Measurements from ENCODE around the gene FBXO10.
A peak's percentile ranks its signal among the peaks of the same experiment; 100 is the strongest.
"Not testable (repeated sequence)": the region's sequence is repeated elsewhere in the genome, so short reads cannot be mapped to it uniquely, and the experiment has no call there.

The FBXO10 gene

DNA sequence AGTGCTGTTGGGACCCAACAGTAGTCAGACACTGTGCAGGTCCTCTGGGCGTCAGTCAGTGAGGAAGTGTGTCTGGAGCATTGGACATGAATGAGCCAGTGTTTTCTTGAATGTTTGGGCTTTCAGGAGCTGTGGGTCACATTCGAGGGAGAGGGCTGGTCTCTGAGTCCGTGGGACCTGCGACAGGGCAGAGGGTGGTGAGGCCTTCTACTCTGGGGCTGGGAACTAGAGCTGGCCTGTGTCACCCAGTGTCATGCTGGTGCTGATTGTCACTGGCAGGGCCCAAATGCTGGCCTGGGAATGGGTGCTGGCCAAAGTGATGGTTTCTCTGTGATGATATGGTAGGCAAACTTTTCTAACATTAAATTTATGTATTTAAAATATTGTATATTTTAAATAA is 80.2 kb downstream of the FBXO10 start:
- Histone ChIP-seq H3K27me3 (ENCODE audit: low read depth, low read length) (no peaks in the 10 kb centered on the region), H3K4me3 (ENCODE audit: low read depth in 1 of 2, low read length in 2 of 2) (no peak overlapping the region), H3K36me3 (ENCODE audit: control insufficient read depth in 1 of 2, insufficient read depth in 2 of 2, low read length in 2 of 2) (peaks cover 59 to 80% of the 10 kb centered on the region in 2 donors), H3K4me1 (ENCODE audit: control insufficient read depth in 1 of 2, insufficient read depth in 2 of 2, low read length in 2 of 2) (no peaks in the 10 kb centered on the region), H3K27ac (ENCODE audit: low read length) (no peak overlapping the region), H3K9me3 (ENCODE audit: control insufficient read depth in 1 of 2, low read length in 2 of 2) (no peaks in the 10 kb centered on the region)

DNA sequence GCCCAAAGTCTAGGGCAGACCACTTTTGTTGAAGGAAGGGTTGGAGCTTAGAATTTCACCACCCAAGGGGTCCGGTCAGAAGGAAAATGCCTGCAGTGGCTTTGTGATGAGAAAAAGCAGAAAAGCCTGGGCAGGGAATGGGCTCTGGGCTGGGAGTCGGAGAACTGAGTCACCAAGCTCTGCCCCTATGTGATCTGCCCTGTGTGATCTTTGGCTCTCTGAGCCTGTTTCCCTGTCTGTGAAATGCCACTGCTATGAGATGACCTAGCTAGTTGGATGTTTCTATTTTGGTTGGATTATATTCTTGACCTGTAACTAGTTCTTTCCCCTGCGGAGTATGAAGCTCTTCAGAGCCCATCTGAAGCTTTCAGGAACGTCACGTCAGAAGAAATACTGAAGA is 80.6 kb downstream of the FBXO10 start:
- Histone ChIP-seq H3K9me3 (ENCODE audit: control insufficient read depth in 1 of 2, low read length in 2 of 2) (no peaks in the 10 kb centered on the region), H3K27me3 (ENCODE audit: low read depth, low read length) (no peaks in the 10 kb centered on the region), H3K4me1 (ENCODE audit: control insufficient read depth in 1 of 2, insufficient read depth in 2 of 2, low read length in 2 of 2) (no peaks in the 10 kb centered on the region), H3K27ac (ENCODE audit: low read length) (no peak overlapping the region), H3K36me3 (ENCODE audit: control insufficient read depth in 1 of 2, insufficient read depth in 2 of 2, low read length in 2 of 2) (peaks cover 55 to 78% of the 10 kb centered on the region in 2 donors), H3K4me3 (ENCODE audit: low read depth in 1 of 2, low read length in 2 of 2) (no peak overlapping the region)

DNA sequence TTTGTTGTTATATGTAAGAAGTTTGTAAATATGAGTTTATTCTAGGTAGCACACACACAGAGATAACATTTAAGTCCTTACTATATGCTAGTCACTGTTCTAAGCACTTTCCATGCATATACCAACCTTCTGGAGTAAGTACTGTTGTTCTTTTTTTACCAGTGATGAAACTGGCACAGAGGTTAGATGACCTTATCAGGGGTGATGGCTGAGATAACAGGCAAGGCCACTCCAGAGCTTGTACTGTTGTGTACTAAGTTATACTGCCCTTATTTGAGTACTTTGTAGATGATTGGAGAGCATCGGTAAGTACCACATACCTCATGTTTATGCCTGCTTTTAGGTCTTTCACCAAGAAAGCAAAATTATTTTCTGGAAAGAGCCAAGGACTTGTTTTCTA is 84.2 kb downstream of the FBXO10 start:
- Histone ChIP-seq H3K27ac (ENCODE audit: low read length) (no peak overlapping the region), H3K36me3 (ENCODE audit: control insufficient read depth in 1 of 2, insufficient read depth in 2 of 2, low read length in 2 of 2) (peaks cover 37 to 62% of the 10 kb centered on the region in 2 donors)

DNA sequence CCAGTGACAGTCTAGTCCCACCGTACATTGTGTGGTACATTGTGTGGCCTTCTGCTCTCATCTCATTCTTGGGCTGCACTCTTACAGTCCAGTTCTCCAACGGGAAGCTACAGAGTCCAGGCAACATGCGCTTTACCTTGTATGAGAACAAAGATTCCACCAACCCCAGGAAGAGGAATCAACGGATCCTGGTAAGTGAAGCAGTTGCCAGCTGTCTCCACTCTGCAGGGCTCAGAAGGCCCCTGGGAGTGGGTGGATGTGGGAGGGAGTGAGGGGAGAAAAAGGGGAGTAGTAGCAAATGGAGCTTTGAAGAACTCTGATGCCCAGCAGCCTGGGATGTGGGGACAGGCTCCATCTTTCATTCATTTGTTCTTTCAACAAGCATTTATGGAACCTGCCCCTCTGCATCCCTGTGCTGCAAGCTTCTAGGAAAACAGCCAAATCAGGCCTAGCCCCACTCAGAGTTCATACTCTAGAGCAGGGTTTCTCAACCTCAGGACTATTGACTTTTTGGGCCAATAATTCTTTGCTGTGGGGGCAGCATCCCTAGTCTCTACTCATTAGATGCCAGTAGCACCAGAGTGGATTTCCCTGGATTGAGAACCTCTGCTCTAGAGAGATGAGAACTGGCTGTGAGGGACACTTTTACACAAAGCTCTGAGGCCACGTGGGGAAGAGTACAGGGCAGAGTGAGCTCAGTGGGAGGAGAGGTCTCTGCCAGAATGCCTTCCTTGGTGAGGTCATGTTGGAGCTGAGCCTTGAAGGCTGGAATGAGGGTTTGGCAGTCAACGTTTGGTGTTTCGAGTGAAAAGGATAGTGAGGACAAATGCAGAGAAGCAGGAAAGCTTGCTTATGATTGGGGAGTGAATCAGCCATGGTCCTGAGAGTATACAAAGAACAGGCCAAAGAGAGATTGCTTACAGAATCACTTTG is 89.3 kb downstream of the FBXO10 start:
- Histone ChIP-seq H3K9me3 (ENCODE audit: control insufficient read depth in 1 of 2, low read length in 2 of 2) (no peaks in the 10 kb centered on the region), H3K36me3 (ENCODE audit: control insufficient read depth in 1 of 2, insufficient read depth in 2 of 2, low read length in 2 of 2) (peaks cover under 1 to 16% of the 10 kb centered on the region in 2 donors), H3K27ac (ENCODE audit: low read length) (peak overlapping the region; percentile 83), H3K4me1 (ENCODE audit: control insufficient read depth in 1 of 2, insufficient read depth in 2 of 2, low read length in 2 of 2) (peaks cover 16 to 26% of the 10 kb centered on the region in 2 donors), H3K27me3 (ENCODE audit: low read depth, low read length) (no peaks in the 10 kb centered on the region), H3K4me3 (ENCODE audit: low read depth in 1 of 2, low read length in 2 of 2) (peak overlapping the region; percentile 74 to 81)

More for the DNA sequence above, 84.2 kb downstream of the FBXO10 start:
- Histone ChIP-seq H3K4me1 (ENCODE audit: control insufficient read depth in 1 of 2, insufficient read depth in 2 of 2, low read length in 2 of 2) (peaks cover 3 to 13% of the 10 kb centered on the region in 2 donors), H3K27me3 (ENCODE audit: low read depth, low read length) (no peaks in the 10 kb centered on the region), H3K9me3 (ENCODE audit: control insufficient read depth in 1 of 2, low read length in 2 of 2) (no peaks in the 10 kb centered on the region), H3K4me3 (ENCODE audit: low read depth in 1 of 2, low read length in 2 of 2) (no peak overlapping the region)

DNA sequence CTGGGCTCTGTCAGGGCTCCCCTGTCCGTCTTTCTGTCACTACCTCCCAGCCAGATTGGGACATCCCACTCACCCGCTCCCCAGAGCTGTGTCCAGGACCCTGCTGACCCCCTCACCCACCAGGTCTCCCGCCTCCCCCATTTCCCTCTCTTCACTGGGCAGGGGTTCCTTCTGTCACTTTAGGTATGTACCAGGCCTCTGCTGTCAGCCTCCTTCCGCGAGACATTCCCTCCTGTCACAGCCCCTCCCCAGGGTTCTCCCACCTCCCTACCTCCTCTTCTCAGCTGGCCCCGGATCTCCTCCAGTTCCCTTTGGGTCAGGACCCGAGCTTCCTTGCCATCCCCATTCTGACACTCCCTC is 89.9 kb downstream of the FBXO10 start:
- Histone ChIP-seq H3K36me3 (ENCODE audit: control insufficient read depth in 1 of 2, insufficient read depth in 2 of 2, low read length in 2 of 2) (peaks cover 0 to 14% of the 10 kb centered on the region in 2 donors), H3K9me3 (ENCODE audit: control insufficient read depth in 1 of 2, low read length in 2 of 2) (no peaks in the 10 kb centered on the region), H3K4me3 (ENCODE audit: low read depth in 1 of 2, low read length in 2 of 2) (peak overlapping the region; percentile 74 to 81), H3K27ac (ENCODE audit: low read length) (peak overlapping the region; percentile 83), H3K27me3 (ENCODE audit: low read depth, low read length) (peaks cover 6% of the 10 kb centered on the region), H3K4me1 (ENCODE audit: control insufficient read depth in 1 of 2, insufficient read depth in 2 of 2, low read length in 2 of 2) (peaks cover 16 to 26% of the 10 kb centered on the region in 2 donors)

DNA sequence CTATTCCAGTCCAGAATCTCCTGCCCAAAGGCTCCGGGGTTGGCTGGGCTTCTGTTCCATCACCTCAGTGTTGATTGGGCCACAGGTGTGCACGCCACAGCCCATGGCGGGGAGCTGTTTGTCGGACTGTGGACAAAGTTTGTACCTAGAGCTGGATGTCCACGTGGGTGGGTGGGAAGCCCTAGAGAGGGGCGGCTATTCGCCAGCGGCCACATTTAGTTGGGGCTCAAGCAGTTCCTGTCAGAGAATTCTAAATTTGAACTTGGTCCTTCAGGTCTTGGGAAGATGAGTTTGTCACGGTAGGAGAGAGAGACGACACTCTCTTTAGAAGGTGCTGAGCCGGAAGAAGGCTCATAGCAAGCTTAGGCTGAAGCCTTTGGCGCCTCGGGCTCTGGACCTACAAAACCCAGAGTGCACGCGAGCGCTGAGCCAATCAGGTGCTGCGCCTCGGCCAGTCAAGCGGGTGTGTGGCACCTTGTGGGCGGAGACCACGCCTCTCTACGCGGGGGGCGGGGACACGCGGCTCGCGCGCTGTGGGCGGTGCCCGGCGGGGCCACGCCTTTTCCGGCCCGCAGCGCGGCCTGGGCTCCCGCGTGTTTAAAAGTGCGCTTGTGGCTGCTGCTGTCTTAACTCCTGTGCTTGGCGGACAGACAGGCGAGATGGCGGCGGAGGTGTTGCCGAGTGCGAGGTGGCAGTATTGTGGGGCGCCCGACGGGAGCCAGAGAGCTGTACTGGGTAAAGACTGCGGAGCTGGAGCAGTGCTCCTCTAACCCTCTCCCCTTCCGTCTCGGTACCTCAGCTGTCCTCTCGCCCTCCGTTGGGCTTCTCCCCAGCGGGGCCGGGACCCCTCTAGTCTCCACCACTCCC is 90.6 kb downstream of the FBXO10 start, which contains the start of gene POLR1E:
POLR1E (plus strand) TSS at position 560 of the 867 bp plus-strand sequence; CDS start at position 660, 100 bp downstream.
- Histone ChIP-seq H3K9me3 (ENCODE audit: control insufficient read depth in 1 of 2, low read length in 2 of 2) (no peaks in the 10 kb centered on the region), H3K4me3 (ENCODE audit: low read depth in 1 of 2, low read length in 2 of 2) (peak within 1 kb of the TSS; percentile 74 to 81), H3K36me3 (ENCODE audit: control insufficient read depth in 1 of 2, insufficient read depth in 2 of 2, low read length in 2 of 2) (peaks cover 0 to 9% of the 10 kb centered on the region in 2 donors), H3K27me3 (ENCODE audit: low read depth, low read length) (peaks cover 6% of the 10 kb centered on the region), H3K27ac (ENCODE audit: low read length) (peak within 1 kb of the TSS; percentile 83), H3K4me1 (ENCODE audit: control insufficient read depth in 1 of 2, insufficient read depth in 2 of 2, low read length in 2 of 2) (peaks cover 16 to 26% of the 10 kb centered on the region in 2 donors)

DNA sequence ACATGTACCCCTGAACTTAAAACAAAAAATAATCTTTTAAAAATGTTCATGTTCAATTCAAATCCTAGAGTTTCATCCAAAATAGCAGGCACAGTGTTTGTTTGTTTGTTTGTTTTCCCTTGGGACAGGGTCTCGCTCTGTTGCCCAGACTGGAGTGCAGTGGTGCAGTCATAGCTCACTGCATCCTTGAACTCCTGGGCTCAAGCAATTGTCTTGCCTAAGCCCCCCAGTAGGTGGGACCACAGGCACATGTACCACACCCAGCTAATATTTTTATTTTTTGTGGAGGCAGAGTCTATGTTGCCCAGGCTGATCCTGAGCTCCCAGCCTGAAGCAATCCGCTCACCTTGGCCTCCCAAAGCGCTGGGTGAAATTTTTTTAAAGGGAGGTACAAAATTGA is 95.4 kb downstream of the FBXO10 start:
- H3K4me1 ChIP-seq (ENCODE audit: control insufficient read depth in 1 of 2, insufficient read depth in 2 of 2, low read length in 2 of 2): peaks cover 5% of the 10 kb centered on the region in 2 donors
- no peak overlapping the region for H3K27ac ChIP-seq (ENCODE audit: low read length)
- H3K27me3 ChIP-seq (ENCODE audit: low read depth, low read length): peaks cover 6% of the 10 kb centered on the region
- no peak overlapping the region for H3K4me3 ChIP-seq (ENCODE audit: low read depth in 1 of 2, low read length in 2 of 2)
- no peaks in the 10 kb centered on the region for H3K36me3 ChIP-seq (ENCODE audit: control insufficient read depth in 1 of 2, insufficient read depth in 2 of 2, low read length in 2 of 2)
- H3K9me3 ChIP-seq (ENCODE audit: control insufficient read depth in 1 of 2, low read length in 2 of 2): no peaks in the 10 kb centered on the region

DNA sequence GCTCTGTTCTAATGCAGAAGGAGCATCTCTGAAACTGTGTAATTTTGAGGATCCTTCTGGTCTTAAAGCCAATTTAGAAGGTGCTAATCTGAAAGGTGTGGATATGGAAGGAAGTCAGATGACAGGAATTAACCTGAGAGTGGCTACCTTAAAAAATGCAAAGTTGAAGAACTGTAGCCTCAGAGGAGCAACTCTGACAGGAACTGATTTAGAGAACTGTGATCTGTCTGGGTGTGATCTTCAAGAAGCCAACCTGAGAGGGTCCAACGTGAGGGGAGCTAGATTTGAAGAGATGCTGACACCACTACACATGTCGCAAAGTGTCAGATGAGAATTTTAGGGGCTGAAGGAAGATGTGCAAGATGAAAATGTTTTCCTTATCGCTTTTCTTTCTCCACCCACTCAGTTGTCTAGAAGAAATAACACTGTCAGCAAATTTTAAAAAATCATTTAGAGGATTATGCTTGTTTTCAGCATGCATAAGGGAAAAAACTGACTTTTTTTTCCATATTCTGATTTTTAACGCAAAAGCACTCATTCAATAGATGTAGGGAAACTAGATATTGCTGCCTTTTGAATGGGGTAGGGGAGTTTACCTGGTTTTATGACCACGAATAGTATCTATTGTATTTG is 98.1 kb downstream of the FBXO10 start:
- not testable (repeated sequence) for H3K27ac ChIP-seq (ENCODE audit: low read length); H3K36me3 ChIP-seq (ENCODE audit: control insufficient read depth in 1 of 2, insufficient read depth in 2 of 2, low read length in 2 of 2); H3K9me3 ChIP-seq (ENCODE audit: control insufficient read depth in 1 of 2, low read length in 2 of 2); H3K4me1 ChIP-seq (ENCODE audit: control insufficient read depth in 1 of 2, insufficient read depth in 2 of 2, low read length in 2 of 2); H3K27me3 ChIP-seq (ENCODE audit: low read depth, low read length); H3K4me3 ChIP-seq (ENCODE audit: low read depth in 1 of 2, low read length in 2 of 2)

DNA sequence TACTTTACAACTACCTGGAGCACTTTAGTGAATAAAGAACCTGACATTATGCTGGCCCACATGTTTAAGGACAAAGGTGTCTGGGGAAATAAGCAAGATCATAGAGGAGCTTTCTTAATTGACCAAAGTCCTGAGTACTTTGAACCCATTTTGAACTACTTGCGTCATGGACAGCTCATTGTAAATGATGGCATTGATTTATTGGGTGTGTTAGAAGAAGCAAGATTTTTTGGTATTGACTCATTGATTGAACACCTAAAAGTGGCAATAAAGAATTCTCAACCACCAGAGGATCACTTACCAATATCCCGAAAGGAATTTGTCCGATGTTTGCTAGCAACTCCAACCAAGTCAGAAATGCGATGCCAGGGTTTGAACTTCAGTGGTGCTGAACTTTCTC is 98.7 kb downstream of the FBXO10 start:
- not testable (repeated sequence) for H3K27me3 ChIP-seq (ENCODE audit: low read depth, low read length); H3K27ac ChIP-seq (ENCODE audit: low read length); H3K4me3 ChIP-seq (ENCODE audit: low read depth in 1 of 2, low read length in 2 of 2); H3K4me1 ChIP-seq (ENCODE audit: control insufficient read depth in 1 of 2, insufficient read depth in 2 of 2, low read length in 2 of 2); H3K9me3 ChIP-seq (ENCODE audit: control insufficient read depth in 1 of 2, low read length in 2 of 2); H3K36me3 ChIP-seq (ENCODE audit: control insufficient read depth in 1 of 2, insufficient read depth in 2 of 2, low read length in 2 of 2)

DNA sequence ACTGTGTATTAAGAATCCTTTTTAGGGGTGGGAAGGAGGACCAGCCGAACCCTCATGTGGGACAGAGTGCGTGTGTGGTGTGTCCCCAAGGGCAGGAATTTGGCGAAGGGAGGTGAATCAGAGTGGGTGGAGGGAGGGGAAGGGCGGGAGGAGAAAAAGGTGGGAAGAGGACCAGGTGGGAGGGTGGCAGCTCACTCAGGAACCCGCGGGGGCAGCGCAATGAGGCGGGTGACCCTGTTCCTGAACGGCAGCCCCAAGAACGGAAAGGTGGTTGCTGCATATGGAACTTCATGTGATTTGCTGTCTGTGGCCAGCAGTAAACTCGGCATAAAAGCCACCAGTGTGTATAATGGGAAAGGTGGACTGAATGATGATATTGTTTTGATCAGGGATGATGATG is 99.2 kb downstream of the FBXO10 start:
- H3K4me3 ChIP-seq (ENCODE audit: low read depth in 1 of 2, low read length in 2 of 2): no peak overlapping the region
- no peaks in the 10 kb centered on the region for H3K36me3 ChIP-seq (ENCODE audit: control insufficient read depth in 1 of 2, insufficient read depth in 2 of 2, low read length in 2 of 2)
- H3K9me3 ChIP-seq (ENCODE audit: control insufficient read depth in 1 of 2, low read length in 2 of 2): no peaks in the 10 kb centered on the region
- no peak overlapping the region for H3K27ac ChIP-seq (ENCODE audit: low read length)
- H3K4me1 ChIP-seq (ENCODE audit: control insufficient read depth in 1 of 2, insufficient read depth in 2 of 2, low read length in 2 of 2): peaks cover 0 to 4% of the 10 kb centered on the region in 2 donors
- H3K27me3 ChIP-seq (ENCODE audit: low read depth, low read length): peaks cover 6% of the 10 kb centered on the region

DNA sequence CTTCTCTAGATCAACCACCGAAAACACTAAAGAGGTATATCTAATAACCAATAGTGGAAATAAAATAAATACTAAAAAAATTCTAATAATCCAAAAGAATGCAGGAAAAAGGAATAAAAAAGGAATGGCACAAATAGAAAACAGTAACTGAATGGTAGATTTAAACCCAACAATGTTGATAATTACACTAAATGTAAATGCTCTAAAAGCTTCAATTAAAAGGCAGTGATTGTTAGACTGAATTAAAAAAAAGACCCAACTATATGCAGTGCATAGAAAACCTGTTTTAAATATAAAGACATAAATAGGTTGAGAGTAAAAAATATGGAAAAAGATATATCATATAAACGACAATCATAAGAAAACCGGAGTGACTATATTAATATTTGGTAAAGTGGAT is 101.7 kb downstream of the FBXO10 start:
- no peaks in the 10 kb centered on the region for H3K36me3 ChIP-seq (ENCODE audit: control insufficient read depth in 1 of 2, insufficient read depth in 2 of 2, low read length in 2 of 2)
- no peak overlapping the region for H3K4me3 ChIP-seq (ENCODE audit: low read depth in 1 of 2, low read length in 2 of 2)
- no peaks in the 10 kb centered on the region for H3K27me3 ChIP-seq (ENCODE audit: low read depth, low read length)
- no peak overlapping the region for H3K27ac ChIP-seq (ENCODE audit: low read length)
- no peaks in the 10 kb centered on the region for H3K9me3 ChIP-seq (ENCODE audit: control insufficient read depth in 1 of 2, low read length in 2 of 2)
- H3K4me1 ChIP-seq (ENCODE audit: control insufficient read depth in 1 of 2, insufficient read depth in 2 of 2, low read length in 2 of 2): peaks cover 0 to 7% of the 10 kb centered on the region in 2 donors

All from muscle layer of duodenum (tissue), 2 donors.